ENCODE measurements around the gene NRP1.

NRP1 gene

DNA sequence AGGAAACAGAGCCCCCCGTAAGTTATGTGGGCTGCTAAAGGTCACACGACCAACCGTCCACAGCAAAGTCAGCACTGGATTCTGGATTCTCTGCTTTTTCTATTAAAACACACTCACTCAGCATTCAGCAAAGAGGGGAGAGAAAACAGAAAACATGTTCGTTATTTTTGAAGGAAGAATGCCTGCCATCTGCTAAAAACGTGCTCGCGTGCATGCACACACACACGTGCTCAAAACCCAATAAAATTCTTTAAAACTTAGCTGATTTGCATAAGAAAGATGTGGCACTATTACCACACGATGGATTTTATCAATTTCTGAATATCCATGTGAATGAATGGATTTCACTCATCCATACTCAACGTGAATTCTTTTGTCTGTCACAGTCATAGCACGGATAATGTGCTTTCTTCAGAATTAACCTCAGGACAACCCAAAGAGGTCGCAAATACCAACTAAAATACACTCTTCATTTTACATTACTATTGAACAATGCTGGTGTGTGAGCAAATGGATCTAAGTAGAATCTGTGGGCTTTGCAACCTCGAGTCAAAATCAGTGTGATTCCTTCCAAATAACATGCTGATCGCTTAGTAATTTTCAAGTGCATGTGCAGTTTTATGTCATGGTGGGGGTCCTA lies 40.8 kb downstream of the NRP1 start:
- DNase-seq (ENCODE audit: insufficient read length, low spot score): no peak

GRCh38 chr10:33293076-33293475 lies 41.4 kb downstream of the NRP1 start:
- no peak for DNase-seq (ENCODE audit: insufficient read length, low spot score)
- no peak for FAIRE-seq

More for the DNA sequence above, 40.8 kb downstream of the NRP1 start:
- no peak for FAIRE-seq

DNA sequence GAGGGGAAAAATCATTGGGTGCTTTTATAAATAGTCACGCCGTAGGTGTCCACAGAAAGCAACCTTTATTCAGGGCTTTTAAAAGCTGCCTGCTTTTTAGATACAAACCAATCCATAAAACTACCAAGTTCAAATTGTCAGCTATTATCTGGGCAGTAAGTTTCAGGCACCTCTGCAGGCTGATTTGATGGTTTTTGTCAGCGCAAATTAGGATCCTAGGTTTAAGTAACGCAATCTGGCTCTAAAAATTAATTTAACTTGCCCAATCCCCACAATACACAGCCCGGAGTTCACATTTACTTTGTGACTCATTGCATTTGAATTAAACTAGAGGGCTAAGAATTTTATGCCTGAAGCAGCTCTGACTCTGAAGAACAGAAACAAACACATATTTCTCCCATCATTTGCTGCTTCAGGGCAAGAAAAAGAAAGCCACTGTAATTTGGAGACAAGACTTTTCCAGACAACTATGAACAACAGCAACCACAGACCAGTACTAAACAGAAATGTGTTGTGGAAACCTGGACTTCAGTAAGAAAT lies 43.3 kb downstream of the NRP1 start:
- FAIRE-seq (no peak), DNase-seq (ENCODE audit: insufficient read length, low spot score) (no peak)

- DNase-seq (ENCODE audit: insufficient read length, low spot score): no peak
- no peak for FAIRE-seq
Observed at GRCh38 chr10:33290321-33291052, 44.0 kb downstream of the NRP1 start.

DNA sequence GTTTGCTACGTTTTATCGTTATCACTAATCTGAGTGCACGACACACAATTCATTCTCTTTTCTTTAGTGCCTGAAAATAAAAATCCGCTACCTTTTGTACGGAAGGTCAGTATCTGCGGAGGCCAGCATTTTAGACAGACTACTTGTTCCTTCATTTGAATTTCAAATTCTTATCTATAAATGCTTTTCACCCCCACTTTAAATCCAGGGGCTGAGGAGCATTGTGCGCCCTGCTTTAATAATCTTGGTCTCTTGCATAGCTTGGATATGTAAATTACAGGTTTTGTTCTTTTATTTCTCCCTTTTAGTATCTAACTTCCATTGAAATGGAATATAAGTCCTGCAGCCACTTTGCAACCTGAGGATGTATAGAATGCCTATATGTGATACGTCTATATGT lies 44.7 kb downstream of the NRP1 start:
- DNase-seq (ENCODE audit: insufficient read length, low spot score) (no peak), FAIRE-seq (no peak)

DNA sequence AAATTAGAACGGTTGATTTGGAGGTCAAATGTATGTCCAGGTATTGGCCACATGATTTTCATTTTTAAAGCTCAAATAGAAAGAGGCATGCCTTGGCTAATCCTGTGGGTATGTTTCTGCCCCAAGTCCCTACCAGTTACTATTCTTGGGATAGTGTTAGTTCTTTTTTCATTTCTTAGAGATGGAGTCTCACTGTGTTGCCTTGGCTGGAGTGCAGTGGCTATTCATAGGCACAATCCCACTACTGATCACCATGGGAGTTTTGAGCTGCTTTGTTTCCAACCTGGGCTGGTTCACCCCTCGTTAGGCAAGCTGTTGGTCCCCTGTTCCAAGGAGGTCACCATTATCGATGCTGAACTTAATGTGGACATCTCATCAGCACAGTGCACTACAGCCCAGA lies 46.3 kb downstream of the NRP1 start:
- FAIRE-seq (no peak), DNase-seq (ENCODE audit: insufficient read length, low spot score) (no peak)

GRCh38 chr10:33287112-33287511 lies 47.4 kb downstream of the NRP1 start:
- DNase-seq (ENCODE audit: insufficient read length, low spot score) (no peak), FAIRE-seq (no peak)

GRCh38 chr10:33286157-33286934 lies 48.1 kb downstream of the NRP1 start:
- no peak for FAIRE-seq
- no peak for DNase-seq (ENCODE audit: insufficient read length, low spot score)

GRCh38 chr10:33284945-33285344 lies 49.5 kb downstream of the NRP1 start:
- DNase-seq (ENCODE audit: insufficient read length, low spot score): no peak
- no peak for FAIRE-seq

GRCh38 chr10:33279811-33280602 lies 54.5 kb downstream of the NRP1 start:
- no peak for DNase-seq (ENCODE audit: insufficient read length, low spot score)
- no peak for FAIRE-seq

- FAIRE-seq (no peak), DNase-seq (ENCODE audit: insufficient read length, low spot score) (no peak)
Observed at GRCh38 chr10:33279276-33279675, 55.2 kb downstream of the NRP1 start.

- FAIRE-seq (no peak), DNase-seq (ENCODE audit: insufficient read length, low spot score) (no peak)
Observed at GRCh38 chr10:33278198-33278597, 56.3 kb downstream of the NRP1 start.

DNA sequence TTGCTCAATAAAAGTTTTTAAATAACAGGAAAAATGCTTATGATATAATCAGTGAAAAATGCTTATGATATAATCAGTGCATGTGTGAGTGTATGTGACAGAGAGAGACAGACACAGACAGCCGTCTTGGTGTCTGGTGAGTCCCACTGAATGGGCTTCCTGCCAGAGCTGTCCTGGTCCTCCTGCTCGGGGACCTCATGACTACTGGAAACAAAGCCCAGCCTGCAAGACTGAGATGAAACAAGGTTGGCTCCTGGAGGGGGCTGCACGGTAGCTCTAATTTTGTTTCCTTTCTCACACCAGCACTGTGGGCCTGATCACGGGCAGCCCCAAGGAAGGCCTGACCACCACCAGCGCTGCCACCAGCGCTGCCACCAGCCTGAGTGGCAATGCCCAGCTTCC lies 57.3 kb downstream of the NRP1 start:
- DNase-seq (ENCODE audit: insufficient read length, low spot score) (no peak), FAIRE-seq (no peak)

- no peak for DNase-seq (ENCODE audit: insufficient read length, low spot score)
- FAIRE-seq: no peak
Observed at GRCh38 chr10:33276282-33276923, 58.1 kb downstream of the NRP1 start.

- no peak for DNase-seq (ENCODE audit: insufficient read length, low spot score)
- no peak for FAIRE-seq
Observed at GRCh38 chr10:33274096-33274785, 60.2 kb downstream of the NRP1 start.

DNA sequence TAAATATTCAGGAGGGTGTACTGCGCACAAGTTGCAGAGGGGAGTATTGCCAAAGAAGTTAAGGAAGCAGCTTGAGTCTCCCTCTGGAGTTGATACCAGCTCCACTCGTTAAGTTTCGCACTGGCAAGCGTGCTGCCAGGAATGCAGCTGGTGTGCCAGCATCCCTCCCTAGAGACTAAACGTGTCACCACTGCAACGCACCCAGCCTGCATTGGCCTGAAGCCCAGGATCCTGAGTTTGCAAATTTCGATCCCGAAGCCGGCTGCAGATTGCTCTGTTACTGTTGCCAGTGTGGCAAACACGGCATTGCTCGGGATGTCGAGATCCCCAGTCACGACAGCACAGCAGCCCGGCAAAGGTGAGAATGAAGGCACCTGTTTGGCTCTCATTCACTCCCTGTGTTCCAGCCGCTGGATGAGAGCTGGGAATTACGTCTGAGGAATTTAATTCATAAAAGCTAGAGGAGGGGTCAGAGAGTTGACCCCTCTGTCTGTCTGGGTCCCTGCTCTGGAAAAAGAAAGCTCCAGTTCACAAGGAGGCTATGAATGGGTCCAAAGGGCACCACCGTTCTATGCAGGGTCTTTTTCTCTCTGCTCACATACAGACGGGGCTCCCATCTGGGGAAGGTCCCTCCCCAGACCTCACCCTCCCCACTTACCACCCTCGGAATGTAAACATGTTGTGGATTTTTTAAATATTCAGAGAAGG lies 61.0 kb downstream of the NRP1 start:
- no peak for FAIRE-seq
- no peak for DNase-seq (ENCODE audit: insufficient read length, low spot score)

GRCh38 chr10:33272635-33273034 lies 61.8 kb downstream of the NRP1 start:
- FAIRE-seq: no peak
- no peak for DNase-seq (ENCODE audit: insufficient read length, low spot score)

GRCh38 chr10:33271969-33272583 lies 62.4 kb downstream of the NRP1 start:
- FAIRE-seq (no peak), DNase-seq (ENCODE audit: insufficient read length, low spot score) (no peak)

DNA sequence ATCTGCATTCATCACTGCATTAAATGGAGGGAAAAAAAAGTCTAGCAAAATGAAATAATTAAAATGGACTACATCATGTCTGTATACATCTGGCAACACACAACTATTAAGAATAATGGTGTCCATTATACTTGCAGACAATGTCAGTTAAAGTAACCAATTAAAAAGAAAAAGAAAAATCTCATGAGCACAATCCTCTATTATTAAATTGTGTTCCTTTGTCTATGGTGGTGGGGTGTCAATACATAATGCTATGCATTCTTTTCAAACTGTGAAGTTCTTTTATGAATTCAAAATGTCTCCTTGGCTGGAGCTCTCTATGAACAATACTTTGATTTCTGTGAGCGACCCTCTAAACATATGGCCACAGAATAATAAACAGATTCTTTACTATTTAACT lies 63.5 kb downstream of the NRP1 start:
- no peak for FAIRE-seq
- no peak for DNase-seq (ENCODE audit: insufficient read length, low spot score)
